Myocyte (in vitro differentiated cells): ENCODE measurements around the gene TFAP2D. TPM values are rescaled to one million over a fixed set of nuclear protein-coding genes. Genes with fewer than 3 reads are reported as not detected.
A peak's percentile ranks its signal among the peaks of the same experiment; 100 is the strongest.

Source experiments
- DNase-seq: peaks from one replicate; pipeline ENCODE4 v3.0.0-alpha.2; 2012; ENCODE audit warnings: low read depth
- total RNA-seq: library from RNA; depleted of rRNA; stranded (reverse); fragments of >200 nt; gene quantifications from 2 replicates; pipeline ENCODE4 v1.2.3, GENCODE V29; 2014

Gene TFAP2D
- total RNA-seq, 1 donor from 2014 or later = not detected

- no peak for DNase-seq
Observed at GRCh38 chr6:50718566-50718965, 5.2 kb downstream of the TFAP2D start.

GRCh38 chr6:50720623-50721022, 7.3 kb downstream of the TFAP2D start:
- peak; percentile 10 for DNase-seq

GRCh38 chr6:50721978-50722377, 8.7 kb downstream of the TFAP2D start:
- DNase-seq = no peak

- DNase-seq = no peak
Observed at GRCh38 chr6:50722829-50723554, 9.7 kb downstream of the TFAP2D start.

- DNase-seq = no peak
Observed at GRCh38 chr6:50724381-50725124, 11.2 kb downstream of the TFAP2D start.

GRCh38 chr6:50734488-50734887, 21.2 kb downstream of the TFAP2D start:
- no peak for DNase-seq

- DNase-seq = no peak
Observed at GRCh38 chr6:50742161-50742560, 28.8 kb downstream of the TFAP2D start.

- DNase-seq = no peak
Observed at GRCh38 chr6:50744976-50745375, 31.6 kb downstream of the TFAP2D start.

GRCh38 chr6:50762798-50763197, 49.5 kb downstream of the TFAP2D start:
- DNase-seq = no peak

- no peak for DNase-seq
Observed at GRCh38 chr6:50778696-50779095, 65.4 kb downstream of the TFAP2D start.

GRCh38 chr6:50780382-50780781, 67.1 kb downstream of the TFAP2D start:
- DNase-seq = no peak

- DNase-seq = no peak
Observed at GRCh38 chr6:50785921-50786320, 72.6 kb downstream of the TFAP2D start.

- peak; percentile 48 for DNase-seq
Observed at GRCh38 chr6:50791900-50792508, 78.7 kb downstream of the TFAP2D start.

GRCh38 chr6:50792771-50793170, 79.4 kb downstream of the TFAP2D start:
- DNase-seq = no peak

GRCh38 chr6:50795574-50795973, 82.2 kb downstream of the TFAP2D start:
- DNase-seq = no peak

GRCh38 chr6:50804283-50804682, 91.0 kb downstream of the TFAP2D start:
- no peak for DNase-seq

GRCh38 chr6:50807035-50807434, 93.7 kb downstream of the TFAP2D start:
- DNase-seq = no peak

- DNase-seq = peak; percentile 31
Observed at GRCh38 chr6:50815436-50816114, 102.2 kb downstream of the TFAP2D start.

- DNase-seq = peak; percentile 78
Observed at GRCh38 chr6:50816115-50816675, 102.9 kb downstream of the TFAP2D start.

- DNase-seq = no peak
Observed at GRCh38 chr6:50816947-50817645, 103.8 kb downstream of the TFAP2D start.

- no peak for DNase-seq
Observed at GRCh38 chr6:50817646-50817950, 104.3 kb downstream of the TFAP2D start.
